ENCODE data around the gene KCNJ16. TPM values are rescaled to one million over a fixed set of nuclear protein-coding genes. Genes with fewer than 3 reads are reported as not detected.

Gene KCNJ16
- total RNA-seq, 2 donors from 2014 or later: 53.4 to 58.6 TPM

DNA sequence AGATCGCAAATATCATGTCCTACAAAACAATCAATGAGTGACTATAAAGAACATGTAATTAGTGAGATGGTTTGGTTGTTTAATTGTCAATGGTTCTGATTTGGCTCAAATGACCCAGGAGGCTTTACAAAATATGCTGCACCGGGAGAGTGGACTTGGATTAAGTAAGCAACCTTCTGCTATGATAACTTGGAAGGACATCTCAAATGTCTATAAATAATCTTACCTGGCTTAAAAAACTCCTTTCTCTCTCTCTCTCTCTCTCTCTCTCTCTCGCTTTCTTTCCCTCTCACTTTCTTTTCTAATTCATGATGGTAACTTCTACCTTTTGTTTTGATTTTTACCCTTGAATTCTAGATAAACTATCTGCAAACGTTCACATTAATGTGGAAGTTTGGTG lies 108.5 kb downstream of the KCNJ16 start:
- ATAC-seq (no peak), DNase-seq (no peak)
- no peaks in the 10 kb centered on the region for H3K36me3 ChIP-seq (replicated peaks in 1 of 2; ENCODE audit: insufficient read depth in 1 of 2, low read depth in 2 of 2)
- H3K4me1 ChIP-seq: no peaks in the 10 kb centered on the region
- TF ChIP-seq POLR2A (IDR thresholded peaks at IDR 0.05): no peak
- TF ChIP-seq, protein P1, sequence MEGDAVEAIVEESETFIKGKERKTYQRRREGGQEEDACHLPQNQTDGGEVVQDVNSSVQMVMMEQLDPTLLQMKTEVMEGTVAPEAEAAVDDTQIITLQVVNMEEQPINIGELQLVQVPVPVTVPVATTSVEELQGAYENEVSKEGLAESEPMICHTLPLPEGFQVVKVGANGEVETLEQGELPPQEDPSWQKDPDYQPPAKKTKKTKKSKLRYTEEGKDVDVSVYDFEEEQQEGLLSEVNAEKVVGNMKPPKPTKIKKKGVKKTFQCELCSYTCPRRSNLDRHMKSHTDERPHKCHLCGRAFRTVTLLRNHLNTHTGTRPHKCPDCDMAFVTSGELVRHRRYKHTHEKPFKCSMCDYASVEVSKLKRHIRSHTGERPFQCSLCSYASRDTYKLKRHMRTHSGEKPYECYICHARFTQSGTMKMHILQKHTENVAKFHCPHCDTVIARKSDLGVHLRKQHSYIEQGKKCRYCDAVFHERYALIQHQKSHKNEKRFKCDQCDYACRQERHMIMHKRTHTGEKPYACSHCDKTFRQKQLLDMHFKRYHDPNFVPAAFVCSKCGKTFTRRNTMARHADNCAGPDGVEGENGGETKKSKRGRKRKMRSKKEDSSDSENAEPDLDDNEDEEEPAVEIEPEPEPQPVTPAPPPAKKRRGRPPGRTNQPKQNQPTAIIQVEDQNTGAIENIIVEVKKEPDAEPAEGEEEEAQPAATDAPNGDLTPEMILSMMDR (IDR thresholded peaks at IDR 0.05): no peak
- H3K9me3 ChIP-seq: no peaks in the 10 kb centered on the region
- intact Hi-C loops (cut with DNase I): no loop called here
- H3K4me3 ChIP-seq: no peak overlapping the region
- 68 to 72% methylated on average over 4 of the region's 4 CpGs for WGBS, 2 donors
- no peaks in the 10 kb centered on the region for H3K27me3 ChIP-seq
- H3K27ac ChIP-seq: no peak overlapping the region

DNA sequence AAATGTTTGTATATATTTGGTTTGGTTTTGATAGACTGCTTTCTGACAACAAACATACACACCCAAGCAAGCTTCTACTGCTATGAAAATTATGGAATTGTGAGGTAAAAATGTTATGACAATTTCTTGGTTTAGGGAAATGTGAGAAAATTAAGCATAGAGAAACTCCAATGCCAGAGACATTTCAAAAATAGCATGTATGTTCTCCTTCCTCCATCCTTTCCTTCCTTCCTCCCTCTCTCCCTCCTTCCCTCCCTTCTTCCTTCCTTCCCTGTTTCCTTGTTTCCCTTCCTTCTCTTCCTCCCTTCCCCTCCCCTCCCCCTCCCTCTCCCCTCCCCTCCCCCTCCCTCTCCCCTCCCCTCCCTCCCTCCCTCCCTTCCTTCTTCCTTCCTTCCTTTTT lies 109.2 kb downstream of the KCNJ16 start:
- intact Hi-C loops (cut with DNase I): no loop called here
- ATAC-seq: no peak
- no peak overlapping the region for H3K27ac ChIP-seq
- no peaks in the 10 kb centered on the region for H3K27me3 ChIP-seq
- no peak for TF ChIP-seq POLR2A (IDR thresholded peaks at IDR 0.05)
- TF ChIP-seq, protein P1 (IDR thresholded peaks at IDR 0.05): no peak
- no peak for DNase-seq
- no peak overlapping the region for H3K4me3 ChIP-seq
- H3K9me3 ChIP-seq: no peaks in the 10 kb centered on the region
- no peaks in the 10 kb centered on the region for H3K4me1 ChIP-seq
- no peaks in the 10 kb centered on the region for H3K36me3 ChIP-seq (replicated peaks in 1 of 2; ENCODE audit: insufficient read depth in 1 of 2, low read depth in 2 of 2)

DNA sequence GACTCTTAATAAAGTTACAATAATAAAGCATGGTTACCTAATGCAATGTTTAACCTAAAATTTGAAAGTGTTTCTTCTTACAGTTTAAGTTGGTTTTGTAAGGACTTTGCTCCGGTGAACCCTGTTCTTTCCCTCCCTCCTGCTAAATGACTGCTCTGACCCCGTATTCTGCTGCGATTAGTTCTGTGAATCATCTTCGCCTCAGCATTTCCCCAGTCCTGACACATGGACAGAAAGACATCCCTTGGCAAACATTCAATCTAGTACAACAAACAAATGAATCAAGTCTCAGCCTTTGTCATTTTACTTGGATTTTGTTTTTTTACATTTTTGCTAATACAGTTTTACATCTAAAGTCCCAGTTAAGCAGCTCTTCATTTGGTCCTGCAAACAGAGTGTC lies 109.7 kb downstream of the KCNJ16 start:
- Histone ChIP-seq H3K9me3 (no peaks in the 10 kb centered on the region), H3K4me3 (no peak overlapping the region), H3K4me1 (no peaks in the 10 kb centered on the region), H3K27me3 (no peaks in the 10 kb centered on the region), H3K27ac (no peak overlapping the region), H3K36me3 (replicated peaks in 1 of 2; ENCODE audit: insufficient read depth in 1 of 2, low read depth in 2 of 2) (no peaks in the 10 kb centered on the region)
- no peak for DNase-seq
- no peak for TF ChIP-seq POLR2A (IDR thresholded peaks at IDR 0.05)
- TF ChIP-seq, protein P1 (IDR thresholded peaks at IDR 0.05): no peak
- 66 to 74% methylated on average over 4 of the region's 4 CpGs for WGBS, 2 donors
- intact Hi-C loops (cut with DNase I): no loop called here
- no peak for ATAC-seq

Other genes starting within 250 kb of the KCNJ16 start
- gene KCNJ2, start 94.3 kb downstream of the KCNJ16 start, total RNA-seq: under 1 TPM; 0.33 to 0.78 TPM

Measured in body of pancreas (tissue), 4 donors.